GM12864 (cell line): ENCODE data around the gene DSCAML1.

Experiments used
- DNase-seq: peaks from one replicate; pipeline ENCODE4 v3.0.0-alpha.2; 2011; ENCODE audit warnings: low read depth
- H3K4me3 ChIP-seq: 2 replicates; pipeline ENCODE4 v1.5.1; 2011; ENCODE audit warnings: mild to moderate bottlenecking, low read depth, low read length, control low read depth
- TF ChIP-seq, protein P1 (sequence below): IDR thresholded peaks from 2 replicates; pipeline ENCODE4 v1.5.1; 2011; ENCODE audit warnings: low read depth, mild to moderate bottlenecking, moderate library complexity, low read length, control low read depth, inconsistent platforms; ENCODE audit errors: missing control alignments

DSCAML1 gene

DNA sequence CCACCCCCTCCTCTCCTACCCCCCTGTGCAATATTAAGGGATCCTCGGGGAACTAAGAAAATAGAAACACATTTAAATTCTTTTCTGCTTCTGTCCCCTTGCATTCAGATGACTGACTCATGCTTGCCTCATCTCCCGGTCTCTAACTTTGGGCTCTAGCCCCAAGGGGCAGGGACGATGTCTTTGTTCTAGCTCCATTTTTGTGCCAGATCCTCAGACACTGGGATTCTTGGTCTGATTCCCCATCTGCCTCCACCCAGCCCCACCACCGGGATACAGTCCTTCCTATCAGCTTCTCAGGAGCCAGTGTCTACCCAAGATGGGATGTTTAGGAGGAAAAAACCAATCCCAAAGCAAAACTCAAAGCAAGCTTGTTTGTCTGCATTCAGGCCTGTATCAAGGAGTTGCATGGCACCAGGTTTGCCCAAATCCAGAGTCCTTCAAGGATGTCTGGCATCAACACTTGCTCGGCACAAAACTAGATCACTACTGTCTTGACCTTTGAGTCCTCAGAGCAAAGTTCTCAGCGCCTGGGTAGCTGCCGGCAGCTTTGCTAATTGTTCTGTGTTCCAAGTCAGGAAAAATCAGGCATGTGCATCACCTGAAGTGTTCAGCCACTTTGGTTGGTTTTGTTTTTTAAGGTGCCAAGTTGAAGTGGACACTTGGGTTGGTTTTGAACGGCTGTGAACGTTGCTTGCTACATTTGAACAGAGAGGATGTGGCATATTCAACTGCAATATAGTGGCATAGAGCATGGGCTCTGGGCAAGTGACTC is 212.8 kb downstream of the DSCAML1 start:
- TF ChIP-seq, protein P1, sequence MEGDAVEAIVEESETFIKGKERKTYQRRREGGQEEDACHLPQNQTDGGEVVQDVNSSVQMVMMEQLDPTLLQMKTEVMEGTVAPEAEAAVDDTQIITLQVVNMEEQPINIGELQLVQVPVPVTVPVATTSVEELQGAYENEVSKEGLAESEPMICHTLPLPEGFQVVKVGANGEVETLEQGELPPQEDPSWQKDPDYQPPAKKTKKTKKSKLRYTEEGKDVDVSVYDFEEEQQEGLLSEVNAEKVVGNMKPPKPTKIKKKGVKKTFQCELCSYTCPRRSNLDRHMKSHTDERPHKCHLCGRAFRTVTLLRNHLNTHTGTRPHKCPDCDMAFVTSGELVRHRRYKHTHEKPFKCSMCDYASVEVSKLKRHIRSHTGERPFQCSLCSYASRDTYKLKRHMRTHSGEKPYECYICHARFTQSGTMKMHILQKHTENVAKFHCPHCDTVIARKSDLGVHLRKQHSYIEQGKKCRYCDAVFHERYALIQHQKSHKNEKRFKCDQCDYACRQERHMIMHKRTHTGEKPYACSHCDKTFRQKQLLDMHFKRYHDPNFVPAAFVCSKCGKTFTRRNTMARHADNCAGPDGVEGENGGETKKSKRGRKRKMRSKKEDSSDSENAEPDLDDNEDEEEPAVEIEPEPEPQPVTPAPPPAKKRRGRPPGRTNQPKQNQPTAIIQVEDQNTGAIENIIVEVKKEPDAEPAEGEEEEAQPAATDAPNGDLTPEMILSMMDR = no peak
- no peak overlapping the region for H3K4me3 ChIP-seq
- no peak for DNase-seq

- H3K4me3 ChIP-seq = no peak overlapping the region
- DNase-seq = no peak
- TF ChIP-seq, protein P1 = no peak
These were observed 213.8 kb downstream of the DSCAML1 start for GRCh38 chr11:117583063-117583801.

- TF ChIP-seq, protein P1 = no peak
- DNase-seq = no peak
- H3K4me3 ChIP-seq = no peak overlapping the region
These were observed 214.6 kb downstream of the DSCAML1 start for GRCh38 chr11:117582433-117582832.

DNA sequence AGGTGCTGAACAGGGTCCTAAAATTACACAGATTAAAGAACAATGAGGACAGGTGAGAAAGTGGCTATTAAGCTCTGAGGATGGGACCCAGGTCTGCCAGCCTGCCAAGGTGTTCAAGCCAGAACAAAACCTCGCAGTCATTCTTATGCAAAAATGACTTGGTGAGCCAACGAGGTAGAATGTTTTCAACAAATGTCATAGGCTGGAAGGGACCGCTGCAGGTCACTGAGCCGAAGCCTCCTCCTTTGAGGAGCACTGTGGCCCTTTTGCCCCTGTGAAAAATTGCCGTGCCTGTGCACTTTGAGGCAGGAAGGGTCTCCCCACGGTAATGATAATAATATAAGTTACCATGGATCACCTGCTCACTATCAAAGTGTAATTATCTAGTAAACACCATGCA is 216.2 kb downstream of the DSCAML1 start:
- DNase-seq = no peak
- TF ChIP-seq, protein P1 = no peak
- no peak overlapping the region for H3K4me3 ChIP-seq

GRCh38 chr11:117579161-117579560 is 217.9 kb downstream of the DSCAML1 start:
- no peak for DNase-seq
- no peak overlapping the region for H3K4me3 ChIP-seq
- TF ChIP-seq, protein P1 = no peak

GRCh38 chr11:117575856-117576255 is 221.2 kb downstream of the DSCAML1 start:
- no peak for DNase-seq
- TF ChIP-seq, protein P1 = no peak
- no peak overlapping the region for H3K4me3 ChIP-seq
